Thoracic aorta (tissue), 2 donors: ENCODE data around the gene ADAMTS2. TPM values are rescaled to one million over a fixed set of nuclear protein-coding genes. Genes with fewer than 3 reads are reported as not detected.

Experiments
- ATAC-seq: fragments of 150-250 bp; one replicate; pipeline ENCODE4 v1.8.0; 2017; ENCODE audit warnings: low read depth; ENCODE audit not compliant: insufficient number of reproducible peaks, low FRiP score
- DNase-seq: peaks from one replicate; pipeline ENCODE4 v3.0.0-alpha.2; 2020; ENCODE audit warnings: low spot score
- H3K27ac ChIP-seq, 2 donors: fragments of 200-600 bp; sonication (generic); 1 replicate in 1 of 2; 2 replicates in 1 of 2; pipeline ENCODE4 v1.5.1; 2016; ENCODE audit warnings: mild to moderate bottlenecking in 2 of 2, moderate library complexity in 2 of 2
- H3K27me3 ChIP-seq: fragments of 200-600 bp; sonication (generic); replicated peaks from 2 replicates; pipeline ENCODE4 v1.6.0; 2016; ENCODE audit warnings: mild to moderate bottlenecking; ENCODE audit not compliant: insufficient read depth
- H3K36me3 ChIP-seq: fragments of 200-600 bp; sonication (generic); one replicate; pipeline ENCODE4 v1.5.1; 2016
- H3K4me1 ChIP-seq, 2 donors: fragments of 200-600 bp; sonication (generic); 1 replicate in 1 of 2; 2 replicates in 1 of 2; pipeline versions ENCODE4 v1.5.1 to v1.6.0; 2016; ENCODE audit warnings: low read depth in 2 of 2, mild to moderate bottlenecking in 1 of 2; ENCODE audit not compliant: control insufficient read depth in 1 of 2
- H3K4me3 ChIP-seq: fragments of 200-600 bp; sonication (generic); 2 replicates; pipeline ENCODE4 v1.5.1; 2016; ENCODE audit warnings: mild to moderate bottlenecking
- H3K9me3 ChIP-seq: fragments of 200-600 bp; sonication (generic); 2 replicates; pipeline ENCODE4 v1.5.1; 2016
- total RNA-seq, 2 donors: library from RNA; depleted of rRNA; stranded (reverse); fragments of >200 nt; gene quantifications; one replicate each; pipeline versions ENCODE4 v1.1.0 to v1.2.3, GENCODE V29; 2016
- TF ChIP-seq, protein P1 (sequence below): fragments of 200-600 bp; sonication (generic); IDR thresholded peaks from one replicate; pipeline ENCODE4 v1.5.1; 2019; ENCODE audit warnings: antibody characterized with exemption

ADAMTS2 gene
- total RNA-seq, 2 donors from 2014 or later = 34.4 to 60.7 TPM

DNA sequence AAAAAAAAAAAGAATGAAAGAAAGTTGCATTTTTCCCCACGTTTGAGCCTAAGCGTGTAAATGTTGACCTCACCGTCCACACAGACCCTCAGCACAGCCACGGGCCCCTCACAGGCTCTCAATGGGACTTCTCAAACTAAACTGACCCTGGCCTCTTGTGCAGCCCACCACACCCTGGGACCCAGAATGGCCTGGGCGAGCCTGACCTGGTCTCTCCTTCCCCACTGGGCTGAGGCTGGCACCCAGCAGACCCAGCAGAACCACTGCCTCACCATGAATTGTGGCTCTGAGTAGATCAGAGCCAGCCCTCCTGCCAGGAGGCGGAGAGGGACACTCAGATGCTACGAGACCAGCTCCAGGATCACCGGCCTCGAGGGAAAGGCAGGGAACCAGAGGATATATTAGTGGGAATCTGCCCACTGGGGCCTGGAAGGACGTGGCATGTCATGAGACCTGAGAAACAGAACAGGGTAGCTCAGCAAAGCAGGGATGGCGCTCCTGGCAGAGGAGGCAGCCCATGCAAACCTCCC lies 160.7 kb downstream of the ADAMTS2 start:
- DNase-seq = no peak
- Histone ChIP-seq H3K27me3 (no peaks in the 10 kb centered on the region), H3K27ac (no peak overlapping the region), H3K4me1 (no peaks in the 10 kb centered on the region), H3K4me3 (no peak overlapping the region), H3K9me3 (no peaks in the 10 kb centered on the region), H3K36me3 (no peaks in the 10 kb centered on the region)
- TF ChIP-seq, protein P1, sequence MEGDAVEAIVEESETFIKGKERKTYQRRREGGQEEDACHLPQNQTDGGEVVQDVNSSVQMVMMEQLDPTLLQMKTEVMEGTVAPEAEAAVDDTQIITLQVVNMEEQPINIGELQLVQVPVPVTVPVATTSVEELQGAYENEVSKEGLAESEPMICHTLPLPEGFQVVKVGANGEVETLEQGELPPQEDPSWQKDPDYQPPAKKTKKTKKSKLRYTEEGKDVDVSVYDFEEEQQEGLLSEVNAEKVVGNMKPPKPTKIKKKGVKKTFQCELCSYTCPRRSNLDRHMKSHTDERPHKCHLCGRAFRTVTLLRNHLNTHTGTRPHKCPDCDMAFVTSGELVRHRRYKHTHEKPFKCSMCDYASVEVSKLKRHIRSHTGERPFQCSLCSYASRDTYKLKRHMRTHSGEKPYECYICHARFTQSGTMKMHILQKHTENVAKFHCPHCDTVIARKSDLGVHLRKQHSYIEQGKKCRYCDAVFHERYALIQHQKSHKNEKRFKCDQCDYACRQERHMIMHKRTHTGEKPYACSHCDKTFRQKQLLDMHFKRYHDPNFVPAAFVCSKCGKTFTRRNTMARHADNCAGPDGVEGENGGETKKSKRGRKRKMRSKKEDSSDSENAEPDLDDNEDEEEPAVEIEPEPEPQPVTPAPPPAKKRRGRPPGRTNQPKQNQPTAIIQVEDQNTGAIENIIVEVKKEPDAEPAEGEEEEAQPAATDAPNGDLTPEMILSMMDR = no peak
- no peak for ATAC-seq

- no peak for DNase-seq
- TF ChIP-seq, protein P1 = no peak
These were observed 161.8 kb downstream of the ADAMTS2 start for GRCh38 chr5:179183481-179183880.

GRCh38 chr5:179182601-179183000 lies 162.7 kb downstream of the ADAMTS2 start:
- H3K27ac ChIP-seq = no peak overlapping the region
- DNase-seq = no peak
- no peaks in the 10 kb centered on the region for H3K9me3 ChIP-seq
- no peaks in the 10 kb centered on the region for H3K27me3 ChIP-seq
- H3K36me3 ChIP-seq = no peaks in the 10 kb centered on the region
- no peaks in the 10 kb centered on the region for H3K4me1 ChIP-seq
- TF ChIP-seq, protein P1 = no peak
- ATAC-seq = no peak
- no peak overlapping the region for H3K4me3 ChIP-seq

More at GRCh38 chr5:179183481-179183880, 161.8 kb downstream of the ADAMTS2 start:
- H3K4me3 ChIP-seq = no peak overlapping the region
- no peak for ATAC-seq
- no peaks in the 10 kb centered on the region for H3K4me1 ChIP-seq
- H3K9me3 ChIP-seq = no peaks in the 10 kb centered on the region
- no peaks in the 10 kb centered on the region for H3K36me3 ChIP-seq
- H3K27ac ChIP-seq = no peak overlapping the region
- no peaks in the 10 kb centered on the region for H3K27me3 ChIP-seq

GRCh38 chr5:179181988-179182387 lies 163.3 kb downstream of the ADAMTS2 start:
- Histone ChIP-seq H3K4me1 (no peaks in the 10 kb centered on the region), H3K9me3 (no peaks in the 10 kb centered on the region), H3K27me3 (no peaks in the 10 kb centered on the region), H3K36me3 (no peaks in the 10 kb centered on the region), H3K4me3 (no peak overlapping the region), H3K27ac (no peak overlapping the region)
- no peak for DNase-seq
- TF ChIP-seq, protein P1 = no peak
- no peak for ATAC-seq

DNA sequence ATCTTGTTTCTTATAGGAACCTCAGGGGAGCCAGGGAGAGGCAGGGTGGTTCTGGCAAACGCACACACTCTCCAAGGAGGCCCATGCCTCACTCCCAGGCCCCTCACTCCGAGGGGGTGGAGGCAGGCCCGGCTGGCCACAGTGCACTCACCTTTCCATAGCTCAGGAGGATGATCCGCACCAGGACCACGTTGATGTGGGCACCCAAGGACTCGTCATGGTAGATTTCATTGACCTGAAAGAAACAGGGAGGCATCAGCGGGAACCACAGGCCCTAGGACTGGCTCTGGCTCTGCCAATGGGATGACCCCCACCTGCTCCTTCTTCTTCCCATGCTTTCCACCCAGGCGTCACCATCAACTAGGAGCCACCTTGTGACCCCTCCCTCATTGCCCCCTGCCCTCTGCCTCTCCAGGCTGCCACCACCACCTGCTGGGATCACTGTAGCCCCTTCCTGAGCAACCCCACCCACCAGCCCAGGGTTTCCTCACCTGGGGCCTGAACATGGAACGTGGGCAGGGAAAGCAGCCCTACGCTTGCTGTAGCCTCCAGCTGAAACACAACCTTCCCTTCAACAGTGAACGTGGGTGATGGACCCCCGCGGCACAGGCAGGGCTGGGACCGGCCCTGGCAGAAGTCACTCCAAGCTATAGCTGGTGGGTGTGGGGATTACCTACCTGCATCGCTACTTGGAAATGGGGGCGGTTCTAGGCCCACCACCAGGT lies 164.2 kb downstream of the ADAMTS2 start:
- Histone ChIP-seq H3K4me1 (no peaks in the 10 kb centered on the region), H3K9me3 (no peaks in the 10 kb centered on the region), H3K27me3 (no peaks in the 10 kb centered on the region), H3K27ac (no peak overlapping the region), H3K36me3 (no peaks in the 10 kb centered on the region), H3K4me3 (no peak overlapping the region)
- ATAC-seq = no peak
- DNase-seq = no peak
- TF ChIP-seq, protein P1 = no peak
